GM12872 (cell line): ENCODE results near the gene HOXC4.

Source experiments
- TF ChIP-seq, protein P1 (sequence below): IDR thresholded peaks from 3 replicates; pipeline ENCODE4 v1.5.1; 2011; ENCODE audit warnings: low read depth, mild to moderate bottlenecking, low read length, moderate library complexity; ENCODE audit not compliant: insufficient read depth

The HOXC4 gene

DNA sequence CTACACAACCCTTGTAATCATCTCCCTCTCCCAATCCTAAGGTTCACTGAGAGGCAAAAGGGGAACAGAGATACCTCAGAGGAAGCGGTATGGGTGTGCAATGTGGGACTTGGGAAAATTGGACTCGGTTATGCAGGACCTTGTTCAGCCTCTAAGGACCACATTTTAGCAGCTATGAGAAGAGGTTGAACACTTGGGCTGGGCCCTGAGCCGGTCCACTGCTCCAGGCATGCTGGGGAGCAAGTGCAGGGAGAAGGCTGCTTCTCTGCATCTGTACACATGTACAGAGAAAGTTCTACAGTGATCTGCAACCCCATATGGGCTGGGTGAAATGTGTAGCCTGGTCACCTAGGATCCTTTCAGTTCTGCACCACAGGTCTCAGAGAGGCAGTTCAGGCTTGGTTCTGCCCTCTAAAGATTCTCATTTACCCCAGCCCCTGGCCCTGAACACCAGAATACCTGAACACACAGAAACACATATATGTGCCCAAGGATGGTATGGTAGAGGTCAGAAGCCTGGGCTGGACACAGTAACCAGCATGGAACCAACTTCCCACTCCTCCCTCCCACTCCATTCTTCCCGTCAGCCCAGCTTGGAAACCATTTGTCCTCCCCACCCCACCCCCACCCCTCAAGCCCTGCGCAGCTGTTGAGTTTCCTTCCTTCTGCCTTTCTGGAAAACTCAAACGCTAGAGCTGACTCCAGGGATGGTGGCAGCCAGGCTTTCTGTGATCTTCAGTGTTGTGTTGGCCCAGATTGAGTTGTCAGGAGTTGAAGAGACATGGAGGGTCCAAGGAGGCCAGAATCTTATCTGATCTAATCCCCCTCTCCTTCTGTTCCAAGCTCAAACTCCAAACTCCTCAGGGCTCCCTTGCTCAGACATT is 10.4 kb upstream of the HOXC4 start:
- TF ChIP-seq, protein P1, sequence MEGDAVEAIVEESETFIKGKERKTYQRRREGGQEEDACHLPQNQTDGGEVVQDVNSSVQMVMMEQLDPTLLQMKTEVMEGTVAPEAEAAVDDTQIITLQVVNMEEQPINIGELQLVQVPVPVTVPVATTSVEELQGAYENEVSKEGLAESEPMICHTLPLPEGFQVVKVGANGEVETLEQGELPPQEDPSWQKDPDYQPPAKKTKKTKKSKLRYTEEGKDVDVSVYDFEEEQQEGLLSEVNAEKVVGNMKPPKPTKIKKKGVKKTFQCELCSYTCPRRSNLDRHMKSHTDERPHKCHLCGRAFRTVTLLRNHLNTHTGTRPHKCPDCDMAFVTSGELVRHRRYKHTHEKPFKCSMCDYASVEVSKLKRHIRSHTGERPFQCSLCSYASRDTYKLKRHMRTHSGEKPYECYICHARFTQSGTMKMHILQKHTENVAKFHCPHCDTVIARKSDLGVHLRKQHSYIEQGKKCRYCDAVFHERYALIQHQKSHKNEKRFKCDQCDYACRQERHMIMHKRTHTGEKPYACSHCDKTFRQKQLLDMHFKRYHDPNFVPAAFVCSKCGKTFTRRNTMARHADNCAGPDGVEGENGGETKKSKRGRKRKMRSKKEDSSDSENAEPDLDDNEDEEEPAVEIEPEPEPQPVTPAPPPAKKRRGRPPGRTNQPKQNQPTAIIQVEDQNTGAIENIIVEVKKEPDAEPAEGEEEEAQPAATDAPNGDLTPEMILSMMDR = no peak

DNA sequence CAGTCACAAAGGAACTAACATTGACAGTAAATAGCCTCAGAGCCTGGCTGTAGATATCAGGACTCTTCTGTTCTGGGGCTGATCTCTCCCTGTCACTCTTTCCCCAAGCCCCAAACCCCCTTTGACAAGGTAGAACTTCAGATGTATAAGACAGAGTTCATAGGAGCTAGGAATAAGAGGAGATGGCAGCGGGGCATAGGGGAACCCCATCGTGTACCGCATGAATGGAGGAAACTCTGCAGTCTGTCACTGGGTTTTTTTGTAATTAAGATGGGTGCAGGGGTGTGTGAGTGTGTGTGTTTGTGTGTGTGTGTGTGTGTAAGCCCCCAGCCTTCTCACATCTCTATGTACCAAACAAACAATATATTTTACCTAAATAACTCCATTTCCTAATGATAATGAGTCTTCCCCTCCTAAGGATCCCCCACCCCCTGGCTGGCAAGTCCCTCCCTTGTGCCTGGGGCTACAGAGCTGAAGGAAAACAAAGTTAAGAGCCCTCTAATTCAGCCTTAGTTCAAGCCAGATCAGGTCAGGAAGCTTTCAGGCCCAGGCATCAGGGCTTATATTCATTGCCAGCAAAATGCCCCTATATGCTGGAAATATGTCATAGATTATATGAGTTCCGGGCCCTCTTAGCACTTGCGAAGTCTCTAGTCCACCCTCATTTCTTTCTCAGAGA is 9.1 kb upstream of the HOXC4 start:
- TF ChIP-seq, protein P1 = no peak

DNA sequence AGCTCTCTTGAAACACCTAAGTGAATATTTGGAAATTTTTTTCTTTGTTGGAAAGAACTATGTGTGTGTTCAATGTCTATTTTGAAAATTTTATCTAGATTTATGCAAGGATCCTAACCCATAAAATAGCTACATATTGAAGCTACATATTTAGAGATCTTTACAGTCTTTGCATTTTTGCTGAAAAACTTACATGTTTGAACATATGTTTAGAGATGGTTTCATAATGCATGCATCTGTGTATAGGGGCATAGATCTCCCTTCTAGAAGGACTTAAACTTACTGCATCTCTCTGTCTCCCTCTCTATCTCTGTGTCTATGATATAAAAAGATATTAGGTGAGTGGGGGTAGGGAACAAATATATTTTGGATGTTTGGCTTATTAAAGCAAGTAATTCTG is 8.2 kb upstream of the HOXC4 start:
- TF ChIP-seq, protein P1 = no peak

DNA sequence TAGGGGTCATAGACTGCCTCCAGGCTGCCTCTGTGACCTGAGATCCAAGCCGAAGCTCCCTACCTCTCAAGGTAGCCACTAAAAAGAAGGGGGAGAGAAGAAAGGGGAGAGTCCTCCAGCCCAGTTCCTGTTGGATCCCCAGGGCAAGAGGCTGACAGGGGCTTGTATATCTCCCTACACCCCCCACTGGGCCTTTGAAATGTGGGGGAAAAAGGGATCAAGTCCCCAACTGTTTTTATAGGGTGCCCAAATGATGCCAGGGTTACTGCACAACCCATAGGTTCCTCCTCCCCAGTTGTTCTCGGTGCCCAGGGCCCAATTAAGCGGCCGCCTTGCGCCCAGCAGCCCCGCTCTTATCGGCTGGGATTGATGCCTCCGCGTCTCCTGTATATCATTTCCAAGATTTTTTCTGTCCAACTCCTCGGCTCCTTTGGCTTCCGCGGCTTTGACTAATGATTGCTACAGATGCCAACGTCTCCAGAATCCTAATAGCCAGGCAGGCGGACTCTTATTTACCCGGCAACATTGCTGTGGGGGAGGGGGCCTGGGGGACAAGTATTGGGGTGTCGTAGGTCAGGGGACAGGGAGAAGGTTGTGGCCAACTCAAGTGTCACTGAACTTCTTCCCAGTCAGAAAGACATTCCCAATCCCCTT is 7.6 kb upstream of the HOXC4 start:
- TF ChIP-seq, protein P1 = no peak

DNA sequence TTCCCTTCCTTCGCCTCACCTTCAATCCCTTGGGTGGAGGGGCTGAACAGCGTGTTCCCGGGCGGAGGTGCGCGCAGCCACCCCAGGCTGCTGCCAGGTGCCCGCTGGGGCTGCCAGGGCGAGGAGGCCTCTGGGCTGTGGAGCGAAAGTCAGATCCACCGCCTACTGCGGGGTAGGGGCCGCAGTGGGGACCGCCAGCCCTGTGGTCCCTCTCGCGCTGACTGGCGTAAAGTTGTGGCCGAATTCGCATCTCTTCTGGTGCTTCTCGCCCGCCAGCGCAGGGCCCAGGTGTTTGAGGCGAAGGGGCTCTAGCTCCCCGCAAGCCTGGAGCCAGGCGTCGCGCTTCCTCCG is 6.9 kb upstream of the HOXC4 start:
- TF ChIP-seq, protein P1 = no peak

DNA sequence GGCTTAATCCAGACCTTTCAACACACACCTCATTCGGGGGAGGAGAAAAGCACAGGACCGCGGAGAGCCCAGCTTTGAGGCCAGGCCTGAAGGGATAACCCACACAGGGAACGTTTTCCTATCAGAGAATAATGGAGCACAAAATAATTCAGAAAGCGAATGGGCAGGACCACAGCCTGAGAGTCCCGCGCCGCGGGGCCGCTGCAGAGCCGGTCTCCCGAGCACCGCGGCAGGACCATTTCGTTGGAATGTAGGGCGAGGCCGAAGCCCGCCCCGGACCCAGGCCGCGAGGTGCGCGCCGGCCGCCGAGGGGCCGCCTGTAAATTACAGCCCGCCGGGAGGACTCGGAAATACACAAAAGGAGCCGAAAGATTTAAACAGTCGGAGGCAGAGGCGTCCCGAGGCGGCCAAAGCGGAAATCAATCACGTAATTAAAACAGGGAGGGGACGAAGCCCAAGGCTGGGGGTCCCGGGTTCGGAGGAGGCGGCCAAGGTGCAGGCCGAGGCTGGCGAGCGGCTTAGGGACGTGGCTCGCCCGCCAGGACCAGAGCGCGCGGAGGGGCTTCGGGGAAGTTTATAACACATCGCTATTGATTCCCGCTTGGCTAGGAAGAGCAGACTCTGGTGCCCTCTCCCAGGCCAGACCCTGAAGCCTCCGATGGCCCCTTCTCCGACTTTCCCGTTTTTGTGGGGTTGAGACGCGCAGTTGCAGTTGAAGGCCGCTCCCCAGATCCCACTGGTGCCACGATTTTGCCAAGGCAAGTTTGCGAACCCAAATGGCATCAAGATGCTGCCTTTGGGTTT is 6.3 kb upstream of the HOXC4 start:
- TF ChIP-seq, protein P1 = no peak

DNA sequence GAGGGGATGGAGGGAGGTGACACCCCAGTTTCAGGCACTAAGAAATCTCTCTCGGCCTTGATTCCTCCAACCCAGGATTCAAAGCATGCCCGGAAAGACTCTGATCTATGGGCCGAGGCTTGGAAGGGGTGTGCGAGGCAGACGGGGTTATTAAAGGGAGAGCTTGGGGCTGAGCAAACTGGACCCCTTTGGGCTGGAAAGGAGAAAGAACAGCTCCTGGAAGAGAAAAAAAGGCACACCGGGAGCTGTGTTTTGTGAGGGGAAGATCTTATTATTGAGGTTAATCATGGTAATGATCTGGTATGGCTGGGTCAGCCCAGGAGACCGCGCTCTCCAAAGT is 5.7 kb upstream of the HOXC4 start:
- TF ChIP-seq, protein P1 = no peak
